Ishikawa (cell line): ENCODE measurements around the gene NPAS3.

Experiments
- CREB1 ChIP-seq: IDR thresholded peaks from 2 replicates; pipeline ENCODE4 v1.6.1; 2012; ENCODE audit warnings: low read depth
- EP300 ChIP-seq: IDR thresholded peaks from 2 replicates; pipeline ENCODE4 v1.6.1; 2012; ENCODE audit warnings: borderline replicate concordance
- FOXM1 ChIP-seq: IDR thresholded peaks from 2 replicates; pipeline ENCODE4 v1.6.1; 2012; ENCODE audit warnings: low read depth, borderline replicate concordance
- NFIC ChIP-seq: IDR thresholded peaks from 2 replicates; pipeline ENCODE4 v1.6.1; 2012
- TF ChIP-seq, protein P1 (sequence below): IDR thresholded peaks from 2 replicates; pipeline ENCODE4 v1.6.1; 2012

- TF ChIP-seq EP300 (no peak), FOXM1 (no peak), CREB1 (no peak), NFIC (no peak)
- TF ChIP-seq, protein P1, sequence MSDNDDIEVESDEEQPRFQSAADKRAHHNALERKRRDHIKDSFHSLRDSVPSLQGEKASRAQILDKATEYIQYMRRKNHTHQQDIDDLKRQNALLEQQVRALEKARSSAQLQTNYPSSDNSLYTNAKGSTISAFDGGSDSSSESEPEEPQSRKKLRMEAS = no peak
Measured at GRCh38 chr14:33280646-33281045, 342.0 kb downstream of the NPAS3 start.
